Heart left ventricle (tissue), 13 donors: ENCODE measurements around the gene ADAMTSL1.

ENCODE experiments used
- CTCF ChIP-seq, 12 donors: fragments of 200-600 bp; sonication (generic) in 4 of 12; IDR thresholded peaks; one replicate each; pipeline versions ENCODE4 v1.5.0 to v1.8.0; 2018 to 2022; ENCODE audit warnings: antibody characterized with exemption in 12 of 12, mild to moderate bottlenecking in 5 of 12
- POLR2A ChIP-seq, 2 donors: fragments of 450-650 bp; IDR thresholded peaks; one replicate each; pipeline ENCODE4 v1.6.1; 2017; ENCODE audit warnings: antibody characterized with exemption in 2 of 2, mild to moderate bottlenecking in 2 of 2, moderate library complexity in 2 of 2
- donor health status: ischemic (EF 13 %, LVEDD 7.1; RV severe dilation, severe dysfunction).
- donor health status: DM: no; HTN: yes; CAD: no.
- donor health status: DM: no; HTN: no; CAD: no.
- donor health status: ischemic (EF 25% LVEDD 6.9; RV normal size, moderate dysfunction).
- donor health status: ischemic (EF 25% LVEDD 5.7; RV mildly dilated, moderate dysfunction).
- donor health status: ischemic (EF 35%, LVEDD 5.7; RV mildly dilated, moderate dysfunction).
- donor health status: nonischemic (EF 11% LVEDD 7.7; RV severe dilation, severe dysfunction).
- donor health status: DM: yes; HTN: yes; CAD: no.
- donor health status: PGD.
- donor health status: ischemic (EF 29% LVEDD 5.4; RV normal size, mild dysfunction).
- donor health status: nonischemic (EF 23%, LVEDD 6.1; RV moderate dilation, normal function).

GRCh38 chr9:18676525-18676924 lies 202.6 kb downstream of the ADAMTSL1 start:
- TF ChIP-seq POLR2A (IDR thresholded peaks at IDR 0.05) = no peak
- TF ChIP-seq CTCF (IDR thresholded peaks at IDR 0.05) = no peak
